ENCODE data around the gene SLC5A1. TPM values are rescaled to one million over a fixed set of nuclear protein-coding genes. Genes with fewer than 3 reads are reported as not detected.
A peak's percentile ranks its signal among the peaks of the same experiment; 100 is the strongest.

The SLC5A1 gene
- total RNA-seq, 1 donor from 2014 or later = not detected

GRCh38 chr22:32055069-32055468, 12.0 kb downstream of the SLC5A1 start:
- H3K4me1 Mint-ChIP-seq (ENCODE audit: low read depth) = peaks cover 14% of the 10 kb centered on the region
- no peak for TF ChIP-seq CTCF (IDR thresholded peaks at IDR 0.05)
- DNase-seq (ENCODE audit: low spot score) = no peak
- no peaks in the 10 kb centered on the region for H3K9me3 Mint-ChIP-seq (ENCODE audit: low read depth)
- H3K4me3 Mint-ChIP-seq (ENCODE audit: unreplicated experiment) = no peak overlapping the region
- no peak overlapping the region for H3K27ac Mint-ChIP-seq (ENCODE audit: unreplicated experiment)
- peaks cover 11% of the 10 kb centered on the region for H3K27me3 Mint-ChIP-seq (ENCODE audit: low read depth)
- no peaks in the 10 kb centered on the region for H3K36me3 Mint-ChIP-seq (ENCODE audit: low read depth)

DNA sequence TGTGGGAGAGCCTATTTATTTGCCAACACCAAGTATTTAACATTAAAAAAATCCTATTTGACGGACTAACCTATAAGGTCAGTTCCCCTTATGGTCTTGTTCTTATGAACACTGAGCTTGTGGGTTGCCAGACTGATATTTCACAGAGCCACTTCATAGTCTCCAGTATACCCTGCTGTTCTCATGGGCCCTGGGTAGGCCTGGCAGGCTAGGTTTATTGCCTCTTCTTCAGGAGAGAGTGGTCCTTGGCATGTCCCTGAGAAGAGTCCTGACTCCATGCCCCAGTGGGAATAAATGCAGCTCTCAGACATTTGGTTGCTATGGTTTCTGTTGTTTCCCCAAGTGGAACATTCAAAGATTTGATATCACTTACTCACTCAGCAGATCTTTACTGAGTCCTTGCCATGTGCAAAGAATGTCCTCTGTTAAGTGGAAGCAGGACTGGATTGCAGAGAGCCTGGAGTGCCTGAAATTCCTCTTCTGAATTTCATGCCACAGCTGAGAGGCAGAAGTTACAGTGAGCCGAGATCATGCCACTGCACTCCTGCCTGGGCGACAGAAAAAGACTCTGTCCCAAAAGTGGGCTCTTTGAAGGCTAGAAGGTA, 15.7 kb downstream of the SLC5A1 start:
- Mint-ChIP-seq H3K36me3 (ENCODE audit: low read depth) (no peaks in the 10 kb centered on the region), H3K27me3 (ENCODE audit: low read depth) (peaks cover 27% of the 10 kb centered on the region), H3K4me1 (ENCODE audit: low read depth) (peaks cover 6% of the 10 kb centered on the region), H3K4me3 (ENCODE audit: unreplicated experiment) (no peak overlapping the region), H3K9me3 (ENCODE audit: low read depth) (no peaks in the 10 kb centered on the region), H3K27ac (ENCODE audit: unreplicated experiment) (peak overlapping the region; percentile 82)
- no peak for DNase-seq (ENCODE audit: low spot score)
- no peak for TF ChIP-seq CTCF (IDR thresholded peaks at IDR 0.05)

GRCh38 chr22:32059426-32059825, 16.4 kb downstream of the SLC5A1 start:
- Mint-ChIP-seq H3K27ac (ENCODE audit: unreplicated experiment) (peak overlapping the region; percentile 82), H3K27me3 (ENCODE audit: low read depth) (peaks cover 30% of the 10 kb centered on the region), H3K4me3 (ENCODE audit: unreplicated experiment) (no peak overlapping the region), H3K9me3 (ENCODE audit: low read depth) (no peaks in the 10 kb centered on the region), H3K36me3 (ENCODE audit: low read depth) (no peaks in the 10 kb centered on the region), H3K4me1 (ENCODE audit: low read depth) (peaks cover 6% of the 10 kb centered on the region)
- no peak for TF ChIP-seq CTCF (IDR thresholded peaks at IDR 0.05)
- DNase-seq (ENCODE audit: low spot score) = no peak

- Mint-ChIP-seq H3K27me3 (ENCODE audit: low read depth) (peaks cover 45% of the 10 kb centered on the region), H3K36me3 (ENCODE audit: low read depth) (no peaks in the 10 kb centered on the region), H3K4me1 (ENCODE audit: low read depth) (peaks cover 6% of the 10 kb centered on the region), H3K9me3 (ENCODE audit: low read depth) (no peaks in the 10 kb centered on the region), H3K4me3 (ENCODE audit: unreplicated experiment) (no peak overlapping the region), H3K27ac (ENCODE audit: unreplicated experiment) (no peak overlapping the region)
- no peak for TF ChIP-seq CTCF (IDR thresholded peaks at IDR 0.05)
- no peak for DNase-seq (ENCODE audit: low spot score)
Observed at GRCh38 chr22:32063701-32064100, 20.6 kb downstream of the SLC5A1 start.

DNA sequence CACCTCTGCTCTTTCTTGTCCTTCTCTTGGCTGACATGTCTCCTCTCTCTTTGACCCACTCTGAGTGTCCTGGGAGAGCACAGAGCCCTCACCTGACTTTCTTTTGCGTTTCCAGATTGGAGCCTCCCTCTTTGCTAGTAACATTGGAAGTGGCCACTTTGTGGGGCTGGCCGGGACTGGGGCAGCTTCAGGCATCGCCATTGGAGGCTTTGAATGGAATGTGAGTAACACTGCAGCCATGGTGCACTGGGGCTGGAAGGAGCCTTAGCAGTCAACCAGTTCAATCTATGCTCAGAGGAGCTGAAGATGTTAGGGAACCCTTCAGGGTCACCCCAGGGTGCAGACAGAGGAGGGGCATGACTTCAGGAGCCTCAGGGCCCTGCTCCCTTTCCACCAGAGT, 23.8 kb downstream of the SLC5A1 start:
- Mint-ChIP-seq H3K36me3 (ENCODE audit: low read depth) (no peaks in the 10 kb centered on the region), H3K27ac (ENCODE audit: unreplicated experiment) (no peak overlapping the region), H3K4me3 (ENCODE audit: unreplicated experiment) (no peak overlapping the region), H3K4me1 (ENCODE audit: low read depth) (no peaks in the 10 kb centered on the region), H3K9me3 (ENCODE audit: low read depth) (no peaks in the 10 kb centered on the region), H3K27me3 (ENCODE audit: low read depth) (peaks cover 51% of the 10 kb centered on the region)
- no peak for TF ChIP-seq CTCF (IDR thresholded peaks at IDR 0.05)
- DNase-seq (ENCODE audit: low spot score) = no peak
